OCI-LY1 (cell line): ENCODE measurements around the gene IL36G.

Source experiments
- H2AFZ ChIP-seq: fragments of 200-600 bp; sonication (generic), shearing (Covaris generic); 2 replicates; pipeline ENCODE4 v1.6.0; 2014; ENCODE audit warnings: antibody characterized with exemption, mild to moderate bottlenecking, low read length
- H3F3A ChIP-seq: fragments of 200-600 bp; sonication (generic), shearing (Covaris generic); 2 replicates; pipeline ENCODE4 v1.6.0; 2014; ENCODE audit warnings: mild to moderate bottlenecking, antibody characterized with exemption, low read length, moderate library complexity; ENCODE audit not compliant: insufficient read depth
- H3K27ac ChIP-seq: fragments of 200-600 bp; sonication (generic); 2 replicates; pipeline ENCODE4 v1.5.1; 2014; ENCODE audit warnings: low read length, mixed run types, mild to moderate bottlenecking, low read depth; ENCODE audit not compliant: poor library complexity, severe bottlenecking
- H3K27me3 ChIP-seq: fragments of 200-600 bp; sonication (generic); 2 replicates; pipeline ENCODE4 v1.6.0; 2014; ENCODE audit warnings: antibody characterized with exemption, mild to moderate bottlenecking, low read length, moderate library complexity; ENCODE audit not compliant: insufficient read depth
- H3K36me3 ChIP-seq: fragments of 200-600 bp; sonication (generic); 2 replicates; pipeline ENCODE4 v1.6.1; 2014; ENCODE audit warnings: mild to moderate bottlenecking, antibody characterized with exemption, low read length, moderate library complexity, mixed read lengths; ENCODE audit not compliant: insufficient read depth
- H3K4me1 ChIP-seq: fragments of 200-600 bp; sonication (generic); 2 replicates; pipeline ENCODE4 v1.5.1; 2014; ENCODE audit warnings: mild to moderate bottlenecking, low read length, moderate library complexity; ENCODE audit not compliant: insufficient read depth, severe bottlenecking
- H3K4me2 ChIP-seq: fragments of 200-600 bp; sonication (generic), shearing (Covaris generic); 2 replicates; pipeline ENCODE4 v1.6.1; 2014; ENCODE audit warnings: low read length
- H3K4me3 ChIP-seq: fragments of 200-600 bp; sonication (generic); 2 replicates; pipeline ENCODE4 v1.5.1; 2014; ENCODE audit warnings: low read length, low read depth, mild to moderate bottlenecking, mixed read lengths; ENCODE audit not compliant: poor library complexity, severe bottlenecking
- H3K79me2 ChIP-seq: fragments of 200-600 bp; shearing (Covaris generic); 2 replicates; pipeline ENCODE4 v1.6.1; 2016; ENCODE audit warnings: mixed run types, low read length, mixed read lengths; ENCODE audit not compliant: insufficient read depth
- H3K9ac ChIP-seq: fragments of 200-600 bp; sonication (generic), shearing (Covaris generic); 2 replicates; pipeline ENCODE4 v1.6.1; 2014; ENCODE audit warnings: mild to moderate bottlenecking, low read length, mixed read lengths
- H3K9me2 ChIP-seq: fragments of 200-600 bp; sonication (generic), shearing (Covaris generic); 2 replicates; pipeline ENCODE4 v1.6.1; 2014; ENCODE audit warnings: low read depth, mild to moderate bottlenecking, low read length, mixed read lengths
- H3K9me3 ChIP-seq: fragments of 200-600 bp; shearing (Covaris generic); 2 replicates; pipeline ENCODE4 v1.6.1; 2014; ENCODE audit warnings: low read length, mixed read lengths
- H4K20me1 ChIP-seq: fragments of 200-600 bp; sonication (generic), shearing (Covaris generic); 2 replicates; pipeline ENCODE4 v1.6.0; 2016; ENCODE audit warnings: mild to moderate bottlenecking, low read length; ENCODE audit not compliant: insufficient read depth
- EZH2 ChIP-seq: fragments of 200-600 bp; sonication (generic), shearing (Covaris generic); IDR thresholded peaks from 2 replicates; pipeline ENCODE4 v1.8.0; 2017; ENCODE audit warnings: borderline replicate concordance, mixed run types, mild to moderate bottlenecking, antibody characterized with exemption, low read length, moderate library complexity, mixed read lengths
- TF ChIP-seq, protein P1 (sequence below): fragments of 200-600 bp; sonication (generic), shearing (Covaris generic); IDR thresholded peaks from 2 replicates; pipeline ENCODE4 v1.5.1; 2017; ENCODE audit warnings: mild to moderate bottlenecking, antibody characterized with exemption, low read length, moderate library complexity, mixed read lengths

Gene IL36G

GRCh38 chr2:112946086-112946485, 31.7 kb upstream of the IL36G start:
- Histone ChIP-seq H2AFZ (no peak overlapping the region), H3K79me2 (no peaks in the 10 kb centered on the region), H3K36me3 (no peaks in the 10 kb centered on the region; the same call in 1 of the 2 replicates), H3K9me2 (no peaks in the 10 kb centered on the region), H3K27ac (no peak overlapping the region), H3K9me3 (peaks cover 4% of the 10 kb centered on the region; the same call in 1 of the 2 replicates), H3K4me2 (no peak overlapping the region), H3F3A (no peaks in the 10 kb centered on the region), H3K27me3 (no peaks in the 10 kb centered on the region), H4K20me1 (no peaks in the 10 kb centered on the region), H3K4me3 (no peak overlapping the region), H3K4me1 (no peaks in the 10 kb centered on the region), H3K9ac (no peak overlapping the region)
- TF ChIP-seq EZH2 = no peak
- TF ChIP-seq, protein P1, sequence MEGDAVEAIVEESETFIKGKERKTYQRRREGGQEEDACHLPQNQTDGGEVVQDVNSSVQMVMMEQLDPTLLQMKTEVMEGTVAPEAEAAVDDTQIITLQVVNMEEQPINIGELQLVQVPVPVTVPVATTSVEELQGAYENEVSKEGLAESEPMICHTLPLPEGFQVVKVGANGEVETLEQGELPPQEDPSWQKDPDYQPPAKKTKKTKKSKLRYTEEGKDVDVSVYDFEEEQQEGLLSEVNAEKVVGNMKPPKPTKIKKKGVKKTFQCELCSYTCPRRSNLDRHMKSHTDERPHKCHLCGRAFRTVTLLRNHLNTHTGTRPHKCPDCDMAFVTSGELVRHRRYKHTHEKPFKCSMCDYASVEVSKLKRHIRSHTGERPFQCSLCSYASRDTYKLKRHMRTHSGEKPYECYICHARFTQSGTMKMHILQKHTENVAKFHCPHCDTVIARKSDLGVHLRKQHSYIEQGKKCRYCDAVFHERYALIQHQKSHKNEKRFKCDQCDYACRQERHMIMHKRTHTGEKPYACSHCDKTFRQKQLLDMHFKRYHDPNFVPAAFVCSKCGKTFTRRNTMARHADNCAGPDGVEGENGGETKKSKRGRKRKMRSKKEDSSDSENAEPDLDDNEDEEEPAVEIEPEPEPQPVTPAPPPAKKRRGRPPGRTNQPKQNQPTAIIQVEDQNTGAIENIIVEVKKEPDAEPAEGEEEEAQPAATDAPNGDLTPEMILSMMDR = no peak

- Histone ChIP-seq H3K9ac (no peak overlapping the region), H3K27me3 (no peaks in the 10 kb centered on the region), H3K79me2 (no peaks in the 10 kb centered on the region), H3K36me3 (no peaks in the 10 kb centered on the region; the same call in 1 of the 2 replicates), H3K9me2 (no peaks in the 10 kb centered on the region), H4K20me1 (no peaks in the 10 kb centered on the region), H3K9me3 (peaks cover 5% of the 10 kb centered on the region; the same call in 1 of the 2 replicates), H3K4me3 (no peak overlapping the region), H3K4me2 (no peak overlapping the region), H2AFZ (no peak overlapping the region), H3K27ac (no peak overlapping the region), H3F3A (no peaks in the 10 kb centered on the region), H3K4me1 (no peaks in the 10 kb centered on the region)
- no peak for TF ChIP-seq EZH2
- TF ChIP-seq, protein P1 = no peak
These were observed 30.4 kb upstream of the IL36G start for GRCh38 chr2:112947374-112947773.

GRCh38 chr2:112949456-112949855, 28.4 kb upstream of the IL36G start:
- no peaks in the 10 kb centered on the region for H3F3A ChIP-seq
- no peaks in the 10 kb centered on the region for H4K20me1 ChIP-seq
- H3K9me3 ChIP-seq = peaks cover 8% of the 10 kb centered on the region; the same call in 1 of the 2 replicates
- H3K36me3 ChIP-seq = no peaks in the 10 kb centered on the region; the same call in 1 of the 2 replicates
- H3K4me1 ChIP-seq = no peaks in the 10 kb centered on the region
- no peak overlapping the region for H2AFZ ChIP-seq
- no peaks in the 10 kb centered on the region for H3K27me3 ChIP-seq
- no peak overlapping the region for H3K27ac ChIP-seq
- no peaks in the 10 kb centered on the region for H3K79me2 ChIP-seq
- no peak overlapping the region for H3K9ac ChIP-seq
- TF ChIP-seq, protein P1 = no peak
- no peak for TF ChIP-seq EZH2
- no peak overlapping the region for H3K4me2 ChIP-seq
- H3K4me3 ChIP-seq = no peak overlapping the region
- H3K9me2 ChIP-seq = no peaks in the 10 kb centered on the region
